DLD1 (cell line): Measurements from ENCODE around the gene PYGB.

Experiments
- in situ Hi-C: cut with HindIII; loops from 2 replicates; pipeline ENCODE4 v1.10.0; 2017; ENCODE audit warnings: low sequenced_read_pairs

The PYGB gene

DNA sequence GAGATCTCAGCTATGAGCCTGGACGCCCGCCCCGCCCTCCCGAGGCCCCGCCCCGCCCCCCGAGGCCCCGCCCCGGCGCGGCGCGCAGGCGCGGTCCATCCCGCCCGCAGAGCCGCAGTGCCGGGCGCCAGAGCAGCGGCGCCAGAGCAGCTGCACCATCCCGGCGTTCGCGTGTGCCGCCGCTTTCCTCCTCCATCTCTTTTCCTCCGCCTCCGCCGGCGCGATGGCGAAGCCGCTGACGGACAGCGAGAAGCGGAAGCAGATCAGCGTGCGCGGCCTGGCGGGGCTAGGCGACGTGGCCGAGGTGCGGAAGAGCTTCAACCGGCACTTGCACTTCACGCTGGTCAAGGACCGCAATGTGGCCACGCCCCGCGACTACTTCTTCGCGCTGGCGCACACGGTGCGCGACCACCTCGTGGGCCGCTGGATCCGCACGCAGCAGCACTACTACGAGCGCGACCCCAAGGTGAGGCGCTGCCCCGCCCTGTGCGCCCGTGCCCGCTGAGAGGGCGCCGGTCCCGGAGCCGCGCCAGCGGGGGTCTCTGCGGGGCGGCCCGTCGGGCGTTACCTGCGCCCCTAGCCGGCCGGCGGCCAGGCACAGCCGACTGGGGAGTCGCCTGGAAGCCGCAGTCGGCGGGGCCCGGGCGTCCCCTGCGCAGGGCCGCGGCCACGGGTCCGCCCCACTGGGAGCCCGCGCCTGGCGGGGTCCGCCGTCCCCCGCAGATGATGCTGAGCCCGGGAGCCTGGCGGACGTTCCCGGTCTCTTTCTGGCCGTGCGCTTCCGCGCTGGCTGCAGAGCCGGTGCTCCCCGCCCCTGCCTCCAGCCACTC lies at the start of gene PYGB:
PYGB (plus strand) TSS at position 130 of the 830 bp plus-strand sequence; CDS start at position 224, 94 bp downstream.
- in situ Hi-C loops = no loop called here

DNA sequence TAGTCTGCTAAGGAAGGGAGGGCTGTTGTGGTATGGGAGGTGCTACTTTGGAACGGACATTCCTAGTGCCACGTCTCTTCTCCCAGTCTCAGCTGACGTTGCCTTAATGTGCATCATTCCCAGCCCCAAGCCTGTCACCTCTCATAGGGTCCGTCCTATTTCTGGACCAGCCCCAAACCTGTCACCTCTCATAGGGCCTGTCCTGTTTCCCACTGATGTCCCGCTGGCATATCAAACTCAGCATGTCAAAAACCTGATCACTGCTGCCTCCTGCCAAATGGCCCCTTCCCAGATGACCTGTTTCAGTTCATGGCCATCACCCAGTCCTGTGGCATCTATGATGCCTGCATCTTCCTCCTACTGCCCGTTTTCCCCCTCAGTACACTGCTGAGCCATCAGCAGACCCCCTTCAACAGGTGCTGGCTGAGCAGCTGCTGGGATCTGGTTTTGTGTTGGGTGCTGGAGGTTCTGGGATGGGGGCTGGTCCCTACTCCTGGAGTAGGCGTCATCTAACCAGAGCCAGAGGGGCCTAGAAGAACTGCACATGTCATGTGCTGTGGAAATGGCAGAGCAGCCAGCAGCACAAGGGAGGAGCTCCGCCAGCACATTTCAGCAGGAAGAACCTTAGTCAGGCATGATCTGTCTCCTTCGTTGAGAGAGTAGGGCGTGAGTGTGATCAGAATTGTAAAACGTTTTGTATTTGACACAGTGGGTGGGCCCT lies 49.1 kb upstream of the PYGB start:
- in situ Hi-C loops = no loop called here

DNA sequence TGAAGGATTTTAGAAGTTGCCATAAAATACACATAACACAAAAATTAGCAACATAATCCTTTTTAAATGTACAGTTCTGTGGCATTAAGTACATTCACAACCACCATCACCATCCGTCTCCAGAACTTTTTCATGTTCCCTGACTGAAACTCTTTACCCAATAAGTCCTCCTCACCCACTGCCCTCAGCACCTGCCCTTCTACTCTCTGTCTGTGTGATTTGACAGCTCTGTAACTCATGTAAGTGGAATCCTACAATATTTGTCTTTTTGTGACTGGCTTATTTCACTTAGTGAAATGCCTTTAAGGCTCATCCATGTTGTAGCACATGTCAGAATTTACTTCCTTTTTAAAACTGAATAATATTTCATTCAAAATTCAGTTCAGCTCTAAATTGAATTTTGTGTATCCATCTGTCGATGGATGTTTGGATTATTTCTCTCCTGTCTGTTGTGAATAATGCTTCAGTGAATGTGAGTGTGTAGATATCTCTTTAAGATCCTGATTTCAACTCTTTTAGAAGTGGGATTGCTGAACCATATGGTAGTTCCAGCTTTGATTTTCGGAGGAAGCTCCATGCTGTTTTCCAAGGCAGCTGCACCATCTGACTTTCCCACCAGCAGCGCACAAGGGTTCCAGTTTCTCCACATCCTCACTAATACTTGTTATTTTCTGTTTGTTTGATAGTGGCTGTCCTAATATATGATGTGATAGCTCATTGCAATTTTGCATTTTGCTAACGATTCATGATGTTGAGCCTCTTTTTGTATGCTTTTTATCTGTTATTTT lies 48.2 kb upstream of the PYGB start:
- in situ Hi-C loops = no loop called here

DNA sequence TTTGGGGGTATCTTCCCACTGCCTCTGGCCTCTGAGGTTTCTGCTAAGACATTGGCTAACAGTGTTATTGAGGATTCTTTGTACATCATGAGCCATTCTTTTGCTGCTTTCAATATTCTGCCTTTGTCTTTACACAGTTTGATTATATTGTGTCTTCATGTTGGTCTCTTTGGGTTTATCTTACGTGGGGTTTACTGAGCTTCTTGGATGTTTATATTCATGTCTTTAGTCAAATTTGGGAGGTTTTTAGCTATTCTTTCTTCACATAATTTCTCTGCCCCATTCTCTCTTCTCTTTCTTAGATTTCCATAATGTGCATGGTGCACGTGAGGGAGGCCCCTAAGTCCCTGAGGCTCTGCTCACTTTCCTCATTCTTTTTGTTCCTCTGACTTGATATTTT lies 44.8 kb upstream of the PYGB start:
- in situ Hi-C loops = no loop called here

DNA sequence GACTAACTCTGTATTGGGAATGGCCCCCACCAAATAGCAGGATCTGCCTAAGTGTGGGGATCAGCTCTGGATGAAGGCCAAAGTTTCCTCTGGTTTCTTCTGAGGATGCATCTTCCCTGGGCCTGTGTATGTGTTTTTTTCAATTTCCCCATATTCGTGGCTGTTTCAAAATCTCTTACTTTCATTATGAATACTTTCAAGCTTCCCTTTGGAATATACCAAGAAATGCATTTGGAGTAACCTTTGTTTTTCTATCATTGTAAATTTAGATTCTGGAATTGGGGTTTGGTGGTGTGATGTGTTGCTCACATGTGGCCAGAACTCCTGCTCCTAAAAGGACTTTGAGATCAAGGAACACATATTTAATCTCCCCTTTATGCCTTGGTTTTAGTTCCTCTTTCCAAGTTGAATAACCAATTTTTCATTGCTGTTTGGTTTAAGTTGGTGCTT lies 44.0 kb upstream of the PYGB start:
- in situ Hi-C loops = no loop called here

DNA sequence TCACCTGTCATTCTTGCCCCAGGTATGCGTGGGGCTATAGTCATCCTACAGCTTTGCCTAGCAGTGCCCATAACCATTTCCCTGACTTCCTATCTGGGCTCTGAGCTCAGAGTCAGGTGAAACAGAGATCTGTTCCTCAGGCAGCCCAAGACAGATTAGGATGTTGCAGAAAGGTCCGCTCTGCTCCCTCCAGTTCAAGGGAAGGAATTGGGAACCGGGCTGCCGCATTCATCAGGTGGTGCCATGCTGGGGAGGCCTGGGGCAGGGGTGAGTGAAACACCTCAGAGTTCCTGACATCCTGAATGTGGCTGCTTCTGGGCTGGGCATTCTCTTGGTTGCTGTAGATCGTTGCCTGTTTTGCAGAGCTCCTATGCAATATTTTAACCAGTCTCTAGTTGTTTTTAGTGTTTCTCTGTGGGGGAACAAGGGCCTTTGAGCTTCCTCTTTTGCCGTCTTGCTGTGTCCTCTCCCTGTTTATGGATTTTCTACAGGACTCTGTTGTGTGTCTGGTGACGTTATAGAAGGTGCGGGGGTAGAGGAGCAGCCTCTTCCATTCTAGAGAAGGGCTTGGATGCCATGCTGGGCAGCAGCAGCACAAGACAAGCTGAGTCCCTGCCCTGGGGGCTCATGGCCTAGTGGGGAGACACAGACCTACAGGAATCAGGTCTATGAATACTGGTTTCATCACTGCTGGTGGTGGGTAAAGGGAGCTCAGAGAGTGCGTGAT lies 43.2 kb upstream of the PYGB start:
- in situ Hi-C loops = no loop called here

DNA sequence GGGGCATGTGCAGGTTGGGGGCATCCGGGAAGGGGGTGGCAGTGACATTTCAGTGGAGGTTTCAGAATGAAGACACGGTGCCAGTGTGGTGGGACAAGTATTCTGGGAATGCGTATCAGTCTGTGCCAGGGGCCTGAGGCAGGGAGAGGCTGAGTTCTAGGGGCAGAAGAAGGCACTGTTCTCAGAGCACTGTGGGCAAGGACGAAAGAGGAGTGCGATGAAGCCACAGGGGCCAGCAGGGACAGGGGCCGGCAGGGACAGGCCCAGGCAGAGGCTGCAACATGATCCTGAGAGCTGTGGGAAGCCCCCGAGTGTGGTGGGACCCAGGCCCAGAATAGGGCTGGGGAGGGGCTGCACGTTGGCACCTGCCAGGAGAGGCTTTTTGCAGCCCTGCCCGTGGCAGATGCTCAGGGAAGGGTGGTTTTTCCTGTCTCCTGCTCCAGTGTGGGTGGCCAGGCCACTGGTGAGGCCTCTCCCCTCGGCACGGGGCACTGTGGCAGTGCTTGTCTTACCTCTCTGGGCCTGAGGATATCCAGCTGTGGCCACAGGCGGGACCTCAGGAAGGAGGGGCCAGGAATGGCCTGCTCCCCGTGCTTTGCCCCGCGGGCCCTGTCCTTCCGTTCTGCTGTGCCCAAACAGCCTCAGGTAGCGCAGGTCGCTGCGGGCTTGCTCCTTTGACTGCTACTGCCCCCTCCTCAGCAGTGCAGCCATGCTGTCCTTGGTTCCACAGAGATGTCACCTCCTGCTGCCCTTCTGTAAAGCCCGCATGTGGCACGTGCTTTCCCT lies 42.4 kb upstream of the PYGB start:
- in situ Hi-C loops = no loop called here

DNA sequence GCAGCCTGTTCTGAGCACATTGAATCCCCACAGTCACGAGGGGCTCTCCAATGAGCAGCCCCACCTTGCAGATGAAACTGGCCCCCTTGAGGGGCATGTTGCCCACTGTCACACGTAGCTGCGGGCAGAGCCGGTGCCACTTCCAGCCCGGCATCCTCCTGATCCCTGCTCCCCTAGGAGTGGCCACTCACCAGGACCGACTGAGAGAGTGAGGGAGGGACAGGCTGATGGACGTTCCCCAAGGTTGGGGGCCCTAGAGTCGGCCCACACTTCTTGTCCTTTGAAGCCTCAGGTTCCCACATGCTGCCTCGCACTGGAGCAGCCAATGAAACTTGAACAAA lies 41.9 kb upstream of the PYGB start:
- in situ Hi-C loops = no loop called here

DNA sequence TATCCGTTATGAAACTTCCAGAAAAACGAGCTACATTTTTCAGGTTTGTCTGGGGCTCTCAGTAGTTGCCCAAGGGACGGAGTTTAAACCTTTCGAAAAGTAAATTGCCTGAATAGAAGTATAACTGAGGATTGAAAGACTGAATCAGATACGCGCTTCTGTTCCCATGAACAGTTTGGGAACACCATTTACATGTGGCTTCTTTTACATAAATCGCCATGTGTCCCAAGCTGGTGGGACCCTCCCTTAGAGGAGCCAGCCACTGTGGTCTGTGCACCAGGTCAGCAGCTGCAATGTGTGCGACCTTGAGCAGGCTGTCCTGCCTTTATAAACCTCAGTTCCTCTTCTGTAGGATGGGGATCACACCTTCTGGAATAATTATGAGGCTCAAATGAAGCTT lies 41.3 kb upstream of the PYGB start:
- in situ Hi-C loops = no loop called here

DNA sequence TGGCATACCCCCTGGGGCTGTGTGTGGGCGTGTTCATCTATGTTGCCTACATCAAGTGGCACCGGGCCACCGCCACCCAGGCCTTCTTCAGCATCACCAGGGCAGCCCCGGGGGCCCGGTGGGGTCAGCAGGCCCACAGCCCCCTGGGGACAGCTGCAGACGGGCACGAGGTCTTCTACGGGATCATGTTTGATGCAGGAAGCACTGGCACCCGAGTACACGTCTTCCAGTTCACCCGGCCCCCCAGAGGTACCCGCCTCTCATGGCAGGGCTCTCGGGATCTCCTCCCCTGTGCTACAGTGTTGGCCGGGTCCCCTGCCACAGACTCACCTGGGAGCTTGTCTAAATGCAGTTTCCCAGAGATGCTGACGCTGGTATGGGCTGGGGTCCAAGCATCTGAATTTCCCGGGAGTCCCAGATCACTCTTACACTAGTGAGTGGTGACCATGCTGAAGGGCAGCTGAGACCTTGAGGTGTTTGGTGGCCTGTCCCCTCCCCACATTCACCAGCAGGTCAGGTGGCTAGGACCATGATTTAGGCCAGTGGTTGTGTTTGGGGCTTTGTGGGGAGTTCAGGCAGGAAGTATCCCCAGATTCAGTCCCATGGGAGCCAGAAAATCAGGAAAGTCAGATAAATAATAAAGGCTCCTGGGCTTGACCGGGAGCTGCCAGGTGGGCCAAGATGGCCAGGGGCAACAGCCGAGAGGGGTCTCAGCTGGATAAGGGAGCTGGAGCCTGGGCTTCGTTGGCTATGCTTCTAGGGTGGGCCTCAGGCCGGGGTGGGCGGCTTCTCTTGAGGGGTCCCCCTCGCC lies 40.5 kb upstream of the PYGB start:
- in situ Hi-C loops = no loop called here

DNA sequence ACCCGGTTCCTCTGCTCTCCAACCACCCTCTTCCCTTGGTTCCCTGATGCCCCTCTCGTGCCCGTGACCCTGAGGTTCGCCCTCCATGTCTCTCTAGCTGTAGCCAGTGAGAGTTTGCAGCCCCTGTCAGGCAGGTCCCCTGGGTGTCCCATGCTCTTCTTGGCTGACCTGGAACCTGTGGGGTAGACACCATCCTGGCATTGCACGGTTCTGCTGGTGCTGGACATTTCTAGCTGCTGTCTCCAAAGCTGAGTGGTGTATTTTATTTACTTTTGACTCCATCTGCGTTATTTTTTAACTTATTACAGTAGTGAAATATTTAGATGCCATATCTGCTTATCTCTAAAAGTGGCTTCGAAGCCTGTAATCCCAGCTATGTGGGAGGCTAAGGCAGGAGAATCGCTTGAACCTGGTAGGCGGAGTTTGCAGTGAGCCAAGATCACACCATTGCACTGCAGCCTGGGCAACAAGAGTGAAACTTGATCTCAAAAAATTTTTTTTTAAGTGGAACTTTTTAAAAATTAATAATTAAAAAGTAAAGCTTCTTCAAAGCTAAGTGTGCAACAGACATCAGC lies 39.8 kb upstream of the PYGB start:
- in situ Hi-C loops = no loop called here

DNA sequence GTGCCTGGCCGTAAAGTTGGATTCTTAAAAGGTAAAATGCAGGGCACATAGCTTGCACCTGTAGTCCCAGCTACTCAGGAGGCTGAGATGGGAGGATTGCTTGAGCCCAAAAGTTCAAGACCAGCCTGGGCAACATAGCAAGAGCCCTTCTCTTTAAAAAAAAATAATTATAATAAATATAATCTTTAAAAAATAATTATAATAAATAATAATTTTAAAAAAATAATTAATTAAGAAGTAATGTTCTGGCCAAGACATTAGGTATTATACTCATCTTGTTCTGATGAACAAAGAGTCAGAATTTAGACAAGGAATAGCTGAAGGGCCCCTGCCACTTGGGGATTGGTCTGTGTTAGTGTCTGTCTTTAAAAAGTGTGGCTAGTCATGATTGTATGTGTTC lies 38.5 kb upstream of the PYGB start:
- in situ Hi-C loops = no loop called here

DNA sequence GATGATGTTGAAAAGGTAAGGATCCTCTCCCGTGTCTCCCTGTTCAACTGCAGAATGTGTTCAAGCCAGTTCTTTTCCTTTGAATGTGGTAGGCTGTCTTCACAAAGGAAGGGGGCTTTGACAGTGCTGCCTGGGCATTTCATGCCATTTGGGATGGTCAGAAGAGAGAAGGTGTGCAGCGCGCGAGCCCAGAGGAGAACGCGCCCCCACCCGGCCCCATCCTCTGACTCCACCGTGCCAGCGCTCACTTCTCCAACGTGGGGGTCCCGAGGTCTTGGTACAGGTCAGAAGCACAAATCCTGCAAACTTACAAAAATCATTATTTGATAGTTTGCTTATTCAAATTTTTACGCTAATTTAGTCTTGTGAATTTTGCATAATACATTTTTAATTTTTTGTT lies 38.0 kb upstream of the PYGB start:
- in situ Hi-C loops = no loop called here

DNA sequence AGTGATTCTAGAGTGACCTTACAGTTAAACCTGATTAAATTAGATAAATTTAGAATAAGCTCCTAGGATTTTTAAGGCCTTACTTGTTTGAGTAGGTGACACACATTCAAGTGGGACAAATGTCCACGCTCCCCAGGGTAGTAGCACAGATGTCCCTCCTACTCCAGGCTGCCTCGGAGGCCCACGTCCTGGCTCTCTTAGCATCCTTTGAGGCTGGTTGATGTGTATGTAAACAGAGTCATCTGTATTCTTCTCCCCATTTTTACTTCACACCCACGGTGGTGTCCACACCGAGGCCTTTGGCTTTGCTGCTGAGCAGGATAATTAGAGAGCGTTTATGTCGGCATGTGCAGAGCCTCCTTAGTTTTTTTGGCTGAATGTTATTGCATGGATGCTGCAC lies 36.6 kb upstream of the PYGB start:
- in situ Hi-C loops = no loop called here

DNA sequence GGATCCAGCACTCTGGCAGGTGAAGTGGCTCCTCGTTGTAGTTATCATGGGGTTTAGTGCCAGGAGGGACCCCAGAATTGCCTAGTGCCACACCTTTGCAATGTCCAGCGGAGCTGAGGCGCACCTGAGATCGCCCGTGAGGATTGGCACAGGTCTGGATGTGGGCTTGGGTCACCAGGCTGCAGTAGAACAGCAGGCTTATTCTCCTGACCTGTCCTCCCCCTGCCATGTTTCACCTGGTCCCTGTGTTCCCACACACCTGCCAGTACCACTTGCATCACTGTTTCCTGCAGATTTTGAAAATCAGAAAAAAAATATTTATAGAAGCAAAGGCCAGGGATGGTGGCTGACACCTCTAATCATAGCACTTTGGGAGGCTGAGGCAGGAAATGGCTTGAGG lies 35.6 kb upstream of the PYGB start:
- in situ Hi-C loops = no loop called here

DNA sequence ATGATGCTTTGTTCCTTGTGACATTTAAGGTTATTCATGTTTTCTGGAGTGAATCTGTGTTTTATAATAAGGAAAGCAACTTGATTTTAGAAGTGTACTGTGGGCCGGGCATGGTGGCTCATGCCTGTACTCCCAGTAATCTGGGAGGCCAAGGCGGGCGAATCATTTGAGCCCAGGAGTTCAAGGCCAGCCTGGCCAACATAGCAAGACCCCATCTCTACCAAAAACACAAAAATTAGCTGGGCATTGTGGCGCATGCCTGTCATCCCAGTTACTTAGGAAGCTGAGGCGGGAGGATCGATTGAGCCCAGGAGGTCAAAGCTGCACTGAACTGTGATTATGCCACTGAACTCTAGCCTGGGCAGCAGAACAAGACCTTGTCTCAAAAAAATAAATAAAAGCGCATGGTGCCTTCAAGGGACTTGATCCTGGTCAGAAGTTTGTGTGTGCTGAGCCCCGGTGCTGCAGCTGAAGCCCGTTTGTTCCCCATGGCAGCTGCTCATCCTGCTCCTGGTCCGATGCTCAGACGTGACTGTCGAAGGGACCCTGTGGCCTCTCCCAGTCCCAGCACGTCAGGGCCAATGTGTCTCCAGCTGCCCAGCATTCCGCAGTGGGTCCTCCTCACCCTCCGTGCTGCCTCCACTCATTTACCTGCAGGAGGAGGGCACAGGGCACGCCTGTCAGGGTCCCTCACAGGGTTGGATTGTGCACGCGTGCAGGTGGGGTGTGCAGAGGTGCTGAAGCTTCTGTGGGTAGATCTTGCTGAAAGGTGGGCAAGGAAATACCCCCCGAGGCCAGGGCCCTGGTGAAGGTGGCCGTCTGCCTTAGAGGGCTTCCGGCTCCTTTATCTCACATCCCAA lies 34.1 kb upstream of the PYGB start:
- in situ Hi-C loops = no loop called here

DNA sequence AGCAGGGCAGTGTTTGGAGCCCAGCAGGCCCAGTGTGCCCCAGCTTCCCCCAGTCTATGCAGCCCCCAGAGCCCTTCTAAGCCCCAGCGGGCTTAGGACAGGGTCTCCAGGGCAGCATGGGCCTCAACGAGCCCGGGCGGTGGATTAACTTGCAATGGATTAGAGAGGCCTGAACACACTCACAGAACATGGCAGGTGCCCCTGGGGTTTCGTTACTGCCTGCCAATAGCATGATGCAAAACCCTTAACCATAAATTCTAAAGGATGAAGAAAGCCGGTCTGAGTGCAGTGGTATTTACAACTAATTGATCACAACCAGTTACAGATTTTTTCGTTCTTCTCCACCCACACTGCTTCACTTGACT lies 33.5 kb upstream of the PYGB start:
- in situ Hi-C loops = no loop called here

DNA sequence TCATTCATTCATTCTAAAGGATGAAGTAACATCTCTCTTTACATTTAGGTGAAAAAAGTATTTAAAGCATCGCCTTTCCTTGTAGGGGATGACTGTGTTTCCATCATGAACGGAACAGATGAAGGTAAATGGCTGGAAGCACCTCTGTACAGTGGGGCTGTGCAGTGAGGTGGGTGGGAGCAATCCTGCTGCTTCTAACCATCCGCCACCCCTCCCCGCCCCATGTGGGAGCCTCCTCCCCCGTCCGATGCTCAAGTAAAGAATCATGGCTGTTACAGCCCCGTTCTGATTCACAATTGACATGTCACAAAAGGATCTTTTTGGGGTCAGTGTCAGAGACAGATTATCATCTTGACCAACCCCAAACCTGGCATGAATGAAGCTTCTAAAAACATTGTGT lies 33.1 kb upstream of the PYGB start:
- in situ Hi-C loops = no loop called here
